ENCODE results near the gene IFT43.

IFT43 gene

GRCh38 chr14:76101391-76102379 lies 116.1 kb downstream of the IFT43 start:
- DNase-seq (ENCODE audit: low read depth in 2 of 3, low spot score in 1 of 3) = no peak

- no peak for DNase-seq (ENCODE audit: low read depth in 2 of 3, low spot score in 1 of 3)
Observed at GRCh38 chr14:76104802-76105355, 119.3 kb downstream of the IFT43 start.

GRCh38 chr14:76106188-76106587 lies 120.6 kb downstream of the IFT43 start:
- DNase-seq (ENCODE audit: low read depth in 2 of 3, low spot score in 1 of 3) = no peak

GRCh38 chr14:76109087-76109880 lies 123.7 kb downstream of the IFT43 start:
- DNase-seq (ENCODE audit: low read depth in 2 of 3, low spot score in 1 of 3) = no peak

GRCh38 chr14:76112889-76113624 lies 127.5 kb downstream of the IFT43 start:
- DNase-seq (ENCODE audit: low read depth in 2 of 3, low spot score in 1 of 3) = no peak

GRCh38 chr14:76113691-76114090 lies 128.1 kb downstream of the IFT43 start:
- DNase-seq (ENCODE audit: low read depth in 2 of 3, low spot score in 1 of 3) = no peak

- no peak for DNase-seq (ENCODE audit: low read depth in 2 of 3, low spot score in 1 of 3)
Observed at GRCh38 chr14:76115010-76115422, 129.5 kb downstream of the IFT43 start.

GRCh38 chr14:76117789-76118484 lies 132.4 kb downstream of the IFT43 start:
- no peak for DNase-seq (ENCODE audit: low read depth in 2 of 3, low spot score in 1 of 3)

- DNase-seq (ENCODE audit: low read depth in 2 of 3, low spot score in 1 of 3) = no peak
Observed at GRCh38 chr14:76118594-76118993, 133.0 kb downstream of the IFT43 start.

- no peak for DNase-seq (ENCODE audit: low read depth in 2 of 3, low spot score in 1 of 3)
Observed at GRCh38 chr14:76121089-76121748, 135.7 kb downstream of the IFT43 start.

GRCh38 chr14:76123426-76124225 lies 138.1 kb downstream of the IFT43 start:
- no peak for DNase-seq (ENCODE audit: low read depth in 2 of 3, low spot score in 1 of 3)

GRCh38 chr14:76125511-76125910 lies 139.9 kb downstream of the IFT43 start:
- no peak for DNase-seq (ENCODE audit: low read depth in 2 of 3, low spot score in 1 of 3)

- DNase-seq (ENCODE audit: low read depth in 2 of 3, low spot score in 1 of 3) = no peak
Observed at GRCh38 chr14:76126076-76126475, 140.5 kb downstream of the IFT43 start.

GRCh38 chr14:76129851-76130576 lies 144.5 kb downstream of the IFT43 start:
- no peak for DNase-seq (ENCODE audit: low read depth in 2 of 3, low spot score in 1 of 3)

GRCh38 chr14:76131071-76131965 lies 145.8 kb downstream of the IFT43 start:
- DNase-seq (ENCODE audit: low read depth in 2 of 3, low spot score in 1 of 3) = no peak

- DNase-seq (ENCODE audit: low read depth in 2 of 3, low spot score in 1 of 3) = no peak
Observed at GRCh38 chr14:76133103-76133502, 147.5 kb downstream of the IFT43 start.
